ENCODE measurements around the gene TUBA4A. TPM values are rescaled to one million over a fixed set of nuclear protein-coding genes. Genes with fewer than 3 reads are reported as not detected.

Gene TUBA4A
- total and polyA plus RNA-seq, 5 donors from 2014 or later = 217 to 323 (median 261) TPM

GRCh38 chr2:219216535-219216915, 37.2 kb downstream of the TUBA4A start:
- no peak for DNase-seq
- no peaks in the 10 kb centered on the region for H3K27me3 ChIP-seq (ENCODE audit: control insufficient read depth, insufficient read depth, low read length)
- Mint-ChIP-seq H3K36me3 (peaks cover 7% of the 10 kb centered on the region), H3K4me1 (peaks cover 9 to 25% (median 15%) of the 10 kb centered on the region in 4 donors), H3K27me3 (no peaks in the 10 kb centered on the region), H3K9me3 (peaks cover 0 to 2% (median 0%) of the 10 kb centered on the region in 7 donors), H3K4me3 (peak overlapping the region in 2 of 4 donors; percentile 53 to 58), H3K27ac (peak overlapping the region in 1 of 3 donors; percentile 60)
- H3K4me3 ChIP-seq (ENCODE audit: low read depth, low read length) = no peak overlapping the region
- no peak for ATAC-seq (ENCODE audit: low read depth in 2 of 2)
- H3K27ac ChIP-seq (ENCODE audit: insufficient read depth, low read length, poor library complexity, severe bottlenecking) = no peak overlapping the region
- H3K36me3 ChIP-seq (ENCODE audit: control insufficient read depth, insufficient read depth, low read length) = peaks cover 10% of the 10 kb centered on the region
- no peaks in the 10 kb centered on the region for H3K9me3 ChIP-seq (ENCODE audit: control insufficient read depth in 2 of 2, low read length in 2 of 2)
- peaks cover 25% of the 10 kb centered on the region for H3K4me1 ChIP-seq (ENCODE audit: control insufficient read depth, insufficient read depth, low read length, poor library complexity, severe bottlenecking)

- Mint-ChIP-seq H3K27ac (no peak overlapping the region), H3K4me3 (peak overlapping the region in 1 of 4 donors; percentile 53), H3K4me1 (peaks cover 6 to 29% (median 15%) of the 10 kb centered on the region in 4 donors)
These were observed 37.7 kb downstream of the TUBA4A start for GRCh38 chr2:219215871-219216534.

GRCh38 chr2:219214786-219215185, 38.9 kb downstream of the TUBA4A start:
- H3K27ac ChIP-seq (ENCODE audit: insufficient read depth, low read length, poor library complexity, severe bottlenecking) = no peak overlapping the region
- peaks cover 33% of the 10 kb centered on the region for H3K4me1 ChIP-seq (ENCODE audit: control insufficient read depth, insufficient read depth, low read length, poor library complexity, severe bottlenecking)
- H3K4me3 ChIP-seq (ENCODE audit: low read depth, low read length) = no peak overlapping the region
- H3K4me3 Mint-ChIP-seq = peak overlapping the region in 1 of 4 donors; percentile 10
- peaks cover 6 to 37% (median 16%) of the 10 kb centered on the region in 4 donors for H3K4me1 Mint-ChIP-seq
- peaks cover 4% of the 10 kb centered on the region for H3K36me3 Mint-ChIP-seq
- no peaks in the 10 kb centered on the region for H3K27me3 ChIP-seq (ENCODE audit: control insufficient read depth, insufficient read depth, low read length)
- DNase-seq (no peak), ATAC-seq (ENCODE audit: low read depth in 2 of 2) (no peak)
- H3K27ac Mint-ChIP-seq = no peak overlapping the region
- H3K27me3 Mint-ChIP-seq = no peaks in the 10 kb centered on the region
- H3K36me3 ChIP-seq (ENCODE audit: control insufficient read depth, insufficient read depth, low read length) = no peaks in the 10 kb centered on the region
- H3K9me3 ChIP-seq (ENCODE audit: control insufficient read depth in 2 of 2, low read length in 2 of 2) = no peaks in the 10 kb centered on the region
- peaks cover 0 to 2% (median 0%) of the 10 kb centered on the region in 7 donors for H3K9me3 Mint-ChIP-seq

More at GRCh38 chr2:219215871-219216534, 37.7 kb downstream of the TUBA4A start:
- H3K27ac ChIP-seq (ENCODE audit: insufficient read depth, low read length, poor library complexity, severe bottlenecking) = no peak overlapping the region
- Mint-ChIP-seq H3K9me3 (peaks cover 0 to 2% (median 0%) of the 10 kb centered on the region in 7 donors), H3K27me3 (no peaks in the 10 kb centered on the region), H3K36me3 (peaks cover 4% of the 10 kb centered on the region)
- H3K4me1 ChIP-seq (ENCODE audit: control insufficient read depth, insufficient read depth, low read length, poor library complexity, severe bottlenecking) = peaks cover 29% of the 10 kb centered on the region
- H3K36me3 ChIP-seq (ENCODE audit: control insufficient read depth, insufficient read depth, low read length) = peaks cover 5% of the 10 kb centered on the region
- H3K27me3 ChIP-seq (ENCODE audit: control insufficient read depth, insufficient read depth, low read length) = no peaks in the 10 kb centered on the region
- no peak overlapping the region for H3K4me3 ChIP-seq (ENCODE audit: low read depth, low read length)
- ATAC-seq (ENCODE audit: low read depth in 2 of 2) = no peak
- no peak for DNase-seq
- no peaks in the 10 kb centered on the region for H3K9me3 ChIP-seq (ENCODE audit: control insufficient read depth in 2 of 2, low read length in 2 of 2)

- Histone ChIP-seq H3K9me3 (ENCODE audit: control insufficient read depth in 2 of 2, low read length in 2 of 2) (no peaks in the 10 kb centered on the region), H3K27ac (ENCODE audit: insufficient read depth, low read length, poor library complexity, severe bottlenecking) (no peak overlapping the region), H3K4me3 (ENCODE audit: low read depth, low read length) (no peak overlapping the region), H3K4me1 (ENCODE audit: control insufficient read depth, insufficient read depth, low read length, poor library complexity, severe bottlenecking) (peaks cover 29% of the 10 kb centered on the region), H3K36me3 (ENCODE audit: control insufficient read depth, insufficient read depth, low read length) (peaks cover 4% of the 10 kb centered on the region), H3K27me3 (ENCODE audit: control insufficient read depth, insufficient read depth, low read length) (no peaks in the 10 kb centered on the region)
- DNase-seq = no peak
- H3K36me3 Mint-ChIP-seq = peaks cover 4% of the 10 kb centered on the region
- H3K27ac Mint-ChIP-seq = peak overlapping the region in 1 of 3 donors; percentile 69
- H3K4me1 Mint-ChIP-seq = peaks cover 6 to 38% (median 16%) of the 10 kb centered on the region in 4 donors
- no peak for ATAC-seq (ENCODE audit: low read depth in 2 of 2)
- H3K27me3 Mint-ChIP-seq = no peaks in the 10 kb centered on the region
- no peak overlapping the region for H3K4me3 Mint-ChIP-seq
- H3K9me3 Mint-ChIP-seq = peaks cover 0 to 2% (median 0%) of the 10 kb centered on the region in 7 donors
These were observed 39.6 kb downstream of the TUBA4A start for GRCh38 chr2:219214141-219214540.

- Mint-ChIP-seq H3K4me1 (peaks cover 6 to 34% (median 16%) of the 10 kb centered on the region in 4 donors), H3K27me3 (no peaks in the 10 kb centered on the region), H3K36me3 (peaks cover 4% of the 10 kb centered on the region), H3K27ac (peak overlapping the region in 1 of 3 donors; percentile 69), H3K9me3 (peaks cover 0 to 2% (median 0%) of the 10 kb centered on the region in 7 donors), H3K4me3 (no peak overlapping the region)
- Histone ChIP-seq H3K4me3 (ENCODE audit: low read depth, low read length) (no peak overlapping the region), H3K27me3 (ENCODE audit: control insufficient read depth, insufficient read depth, low read length) (no peaks in the 10 kb centered on the region), H3K9me3 (ENCODE audit: control insufficient read depth in 2 of 2, low read length in 2 of 2) (no peaks in the 10 kb centered on the region), H3K27ac (ENCODE audit: insufficient read depth, low read length, poor library complexity, severe bottlenecking) (no peak overlapping the region), H3K36me3 (ENCODE audit: control insufficient read depth, insufficient read depth, low read length) (peaks cover 8% of the 10 kb centered on the region), H3K4me1 (ENCODE audit: control insufficient read depth, insufficient read depth, low read length, poor library complexity, severe bottlenecking) (peaks cover 23% of the 10 kb centered on the region)
- DNase-seq (no peak), ATAC-seq (ENCODE audit: low read depth in 2 of 2) (no peak)
These were observed 40.1 kb downstream of the TUBA4A start for GRCh38 chr2:219213486-219214071.

- peaks cover 4% of the 10 kb centered on the region for H3K36me3 Mint-ChIP-seq
- no peak for ATAC-seq (ENCODE audit: low read depth in 2 of 2)
- no peaks in the 10 kb centered on the region for H3K27me3 ChIP-seq (ENCODE audit: control insufficient read depth, insufficient read depth, low read length)
These were observed 40.7 kb downstream of the TUBA4A start for GRCh38 chr2:219213026-219213415.

GRCh38 chr2:219210886-219211362, 42.8 kb downstream of the TUBA4A start:
- peaks cover 4% of the 10 kb centered on the region for H3K27me3 Mint-ChIP-seq
- Histone ChIP-seq H3K4me1 (ENCODE audit: control insufficient read depth, insufficient read depth, low read length, poor library complexity, severe bottlenecking) (peaks cover 24% of the 10 kb centered on the region), H3K36me3 (ENCODE audit: control insufficient read depth, insufficient read depth, low read length) (peaks cover 16% of the 10 kb centered on the region), H3K9me3 (ENCODE audit: control insufficient read depth in 2 of 2, low read length in 2 of 2) (no peaks in the 10 kb centered on the region), H3K4me3 (ENCODE audit: low read depth, low read length) (peak overlapping the region; percentile 53), H3K27ac (ENCODE audit: insufficient read depth, low read length, poor library complexity, severe bottlenecking) (peak overlapping the region; percentile 67), H3K27me3 (ENCODE audit: control insufficient read depth, insufficient read depth, low read length) (no peaks in the 10 kb centered on the region)
- DNase-seq (no peak), ATAC-seq (ENCODE audit: low read depth in 2 of 2) (no peak)
- H3K4me1 Mint-ChIP-seq = peaks cover 7 to 42% (median 17%) of the 10 kb centered on the region in 4 donors
- H3K4me3 Mint-ChIP-seq = peak overlapping the region in 3 of 4 donors; percentile 31 to 91 (median 84)
- peak overlapping the region; percentile 95 to 99 (median 95) for H3K27ac Mint-ChIP-seq
- peaks cover 4% of the 10 kb centered on the region for H3K36me3 Mint-ChIP-seq
- H3K9me3 Mint-ChIP-seq = no peaks in the 10 kb centered on the region

More at GRCh38 chr2:219213026-219213415, 40.7 kb downstream of the TUBA4A start:
- H3K27ac ChIP-seq (ENCODE audit: insufficient read depth, low read length, poor library complexity, severe bottlenecking) = no peak overlapping the region
- Mint-ChIP-seq H3K27me3 (no peaks in the 10 kb centered on the region), H3K4me3 (no peak overlapping the region), H3K9me3 (peaks cover 0 to 2% (median 0%) of the 10 kb centered on the region in 7 donors), H3K27ac (no peak overlapping the region), H3K4me1 (peaks cover 6 to 38% (median 18%) of the 10 kb centered on the region in 4 donors)
- H3K9me3 ChIP-seq (ENCODE audit: control insufficient read depth in 2 of 2, low read length in 2 of 2) = no peaks in the 10 kb centered on the region
- H3K4me3 ChIP-seq (ENCODE audit: low read depth, low read length) = no peak overlapping the region
- H3K4me1 ChIP-seq (ENCODE audit: control insufficient read depth, insufficient read depth, low read length, poor library complexity, severe bottlenecking) = peaks cover 18% of the 10 kb centered on the region
- peaks cover 14% of the 10 kb centered on the region for H3K36me3 ChIP-seq (ENCODE audit: control insufficient read depth, insufficient read depth, low read length)
- DNase-seq = no peak
